Suprapubic skin (tissue), 4 donors: ENCODE measurements around the gene MYH11. TPM values are rescaled to one million over a fixed set of nuclear protein-coding genes. Genes with fewer than 3 reads are reported as not detected.

Experiments used
- DNase-seq, 2 donors: peaks; one replicate each; pipeline ENCODE4 v3.0.0-alpha.2; 2019; ENCODE audit warnings: low spot score in 2 of 2
- H3K27ac ChIP-seq: fragments of 200-600 bp; sonication (generic); one replicate; pipeline ENCODE4 v1.5.1; 2019
- H3K27me3 ChIP-seq: fragments of 200-600 bp; sonication (generic); one replicate; pipeline ENCODE4 v1.5.1; 2019
- H3K36me3 ChIP-seq: fragments of 200-600 bp; sonication (generic); one replicate; pipeline ENCODE4 v1.5.1; 2019
- H3K4me1 ChIP-seq: fragments of 200-600 bp; sonication (generic); one replicate; pipeline ENCODE4 v1.5.1; 2019
- H3K4me3 ChIP-seq: fragments of 200-600 bp; sonication (generic); one replicate; pipeline ENCODE4 v1.5.1; 2019; ENCODE audit warnings: mild to moderate bottlenecking
- H3K9me3 ChIP-seq: fragments of 200-600 bp; sonication (generic); one replicate; pipeline ENCODE4 v1.5.1; 2019
- EP300 ChIP-seq: sonication (generic); formaldehyde crosslinking; IDR thresholded peaks from one replicate; pipeline ENCODE4 v1.6.1; 2017; ENCODE audit warnings: antibody characterized with exemption
- POLR2A ChIP-seq, 2 donors: fragments of 450-650 bp; IDR thresholded peaks; one replicate each; pipeline ENCODE4 v1.6.1; 2017; ENCODE audit warnings: antibody characterized with exemption in 2 of 2, mild to moderate bottlenecking in 2 of 2, moderate library complexity in 2 of 2
- POLR2AphosphoS5 ChIP-seq, 3 donors: sonication (generic); formaldehyde crosslinking; IDR thresholded peaks; one replicate each; pipeline ENCODE4 v1.6.1; 2017; ENCODE audit warnings: antibody characterized with exemption in 3 of 3
- WGBS: methylation state at CpG from one replicate; pipeline ENCODE4 v1.1.5; 2018; 5-methylcytosine and 5-hydroxymethylcytosine counted together
- total RNA-seq, 4 donors: library from RNA; depleted of rRNA; stranded (reverse); fragments of >200 nt; gene quantifications; one replicate each; pipeline ENCODE4 v1.1.0, GENCODE V29; 2016
- TF ChIP-seq, protein P1 (sequence below), 2 donors: fragments of 200-600 bp in 1 of 2; fragments of 450-650 bp in 1 of 2; sonication (generic) in 1 of 2; IDR thresholded peaks; one replicate each; pipeline ENCODE4 v1.5.1; 2016 to 2019; ENCODE audit warnings: antibody characterized with exemption in 2 of 2, mild to moderate bottlenecking in 1 of 2, moderate library complexity in 1 of 2

Gene MYH11
- total RNA-seq, 4 donors from 2014 or later, result 24.2 to 54.8 (median 36.0) TPM

DNA sequence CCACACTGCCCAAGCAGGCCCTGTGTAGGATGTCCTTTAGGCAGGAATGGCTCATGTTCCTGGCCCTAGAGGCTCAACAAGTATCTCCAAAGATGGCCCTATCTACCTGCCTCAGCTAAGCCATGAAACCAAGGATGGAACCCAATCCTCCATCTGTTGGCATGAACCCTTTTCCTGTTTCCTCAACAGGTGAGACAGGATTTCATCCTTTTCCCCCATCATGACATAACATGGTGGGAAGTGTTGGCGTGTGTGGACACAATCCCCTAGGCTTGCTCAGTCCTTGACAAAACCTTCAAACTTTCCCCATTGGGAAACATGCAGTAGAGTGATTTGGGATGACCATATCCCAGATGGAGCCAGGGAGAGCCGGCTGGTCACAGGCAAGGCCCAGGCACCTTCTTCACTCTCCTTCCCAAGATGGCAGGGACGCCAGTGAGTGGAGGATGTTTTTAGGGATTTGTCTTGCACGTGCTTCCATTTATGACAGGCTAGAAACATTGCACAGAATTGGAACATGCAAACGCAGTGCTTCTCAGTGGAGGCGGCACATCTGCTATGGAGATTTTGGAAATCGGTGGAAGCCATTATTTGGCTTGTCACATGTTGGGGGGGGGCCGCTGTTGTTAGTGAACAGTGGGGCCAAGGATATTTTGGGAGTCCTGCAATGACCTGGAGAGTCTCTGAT lies 77.0 kb downstream of the MYH11 start:
- Histone ChIP-seq H3K36me3 (no peaks in the 10 kb centered on the region), H3K4me3 (no peak overlapping the region), H3K9me3 (no peaks in the 10 kb centered on the region), H3K4me1 (no peaks in the 10 kb centered on the region), H3K27me3 (no peaks in the 10 kb centered on the region), H3K27ac (no peak overlapping the region)
- TF ChIP-seq POLR2A (IDR thresholded peaks at IDR 0.05) (no peak), EP300 (no peak), POLR2AphosphoS5 (IDR thresholded peaks at IDR 0.05) (no peak)
- TF ChIP-seq, protein P1, sequence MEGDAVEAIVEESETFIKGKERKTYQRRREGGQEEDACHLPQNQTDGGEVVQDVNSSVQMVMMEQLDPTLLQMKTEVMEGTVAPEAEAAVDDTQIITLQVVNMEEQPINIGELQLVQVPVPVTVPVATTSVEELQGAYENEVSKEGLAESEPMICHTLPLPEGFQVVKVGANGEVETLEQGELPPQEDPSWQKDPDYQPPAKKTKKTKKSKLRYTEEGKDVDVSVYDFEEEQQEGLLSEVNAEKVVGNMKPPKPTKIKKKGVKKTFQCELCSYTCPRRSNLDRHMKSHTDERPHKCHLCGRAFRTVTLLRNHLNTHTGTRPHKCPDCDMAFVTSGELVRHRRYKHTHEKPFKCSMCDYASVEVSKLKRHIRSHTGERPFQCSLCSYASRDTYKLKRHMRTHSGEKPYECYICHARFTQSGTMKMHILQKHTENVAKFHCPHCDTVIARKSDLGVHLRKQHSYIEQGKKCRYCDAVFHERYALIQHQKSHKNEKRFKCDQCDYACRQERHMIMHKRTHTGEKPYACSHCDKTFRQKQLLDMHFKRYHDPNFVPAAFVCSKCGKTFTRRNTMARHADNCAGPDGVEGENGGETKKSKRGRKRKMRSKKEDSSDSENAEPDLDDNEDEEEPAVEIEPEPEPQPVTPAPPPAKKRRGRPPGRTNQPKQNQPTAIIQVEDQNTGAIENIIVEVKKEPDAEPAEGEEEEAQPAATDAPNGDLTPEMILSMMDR (IDR thresholded peaks at IDR 0.05), result no peak
- 93% methylated on average over 8 of the region's 8 CpGs for WGBS
- no peak for DNase-seq

DNA sequence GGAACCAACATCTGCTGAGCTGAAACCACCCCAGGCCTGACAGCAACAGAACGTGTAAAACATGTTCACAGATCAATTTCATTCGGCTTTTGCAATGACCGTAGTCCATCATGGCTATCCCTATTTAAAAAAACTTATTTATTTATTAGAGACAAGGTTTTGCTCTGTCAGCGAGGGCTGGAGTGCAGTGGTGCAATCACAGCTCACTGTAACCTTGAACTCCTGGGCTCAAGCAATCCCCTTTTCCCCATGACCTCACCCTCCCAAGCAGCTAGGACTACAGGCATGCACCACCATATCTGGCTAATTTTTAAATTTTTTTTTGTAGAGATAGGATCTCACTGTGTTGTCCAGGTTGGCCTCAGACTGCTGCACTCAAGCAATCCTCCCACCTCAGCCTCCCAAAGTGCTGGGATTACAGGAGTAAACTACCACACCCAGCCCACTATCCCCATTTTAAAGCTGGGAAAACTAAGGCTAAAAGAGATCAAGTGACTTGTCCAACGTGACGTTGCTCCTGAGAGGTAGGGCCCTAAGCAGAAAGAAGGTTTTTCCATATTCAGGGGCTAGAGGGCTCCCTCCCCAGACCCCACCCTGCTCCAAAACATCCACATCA lies 77.7 kb downstream of the MYH11 start:
- H3K36me3 ChIP-seq, result no peaks in the 10 kb centered on the region
- no peak for DNase-seq
- no peaks in the 10 kb centered on the region for H3K4me1 ChIP-seq
- no peaks in the 10 kb centered on the region for H3K9me3 ChIP-seq
- TF ChIP-seq POLR2A (IDR thresholded peaks at IDR 0.05), result no peak
- TF ChIP-seq, protein P1 (IDR thresholded peaks at IDR 0.05), result no peak
- TF ChIP-seq POLR2AphosphoS5 (IDR thresholded peaks at IDR 0.05), result no peak
- TF ChIP-seq EP300, result no peak
- 91% methylated on average over 6 of the region's 6 CpGs for WGBS
- H3K27me3 ChIP-seq, result no peaks in the 10 kb centered on the region
- H3K4me3 ChIP-seq, result no peak overlapping the region
- no peak overlapping the region for H3K27ac ChIP-seq

DNA sequence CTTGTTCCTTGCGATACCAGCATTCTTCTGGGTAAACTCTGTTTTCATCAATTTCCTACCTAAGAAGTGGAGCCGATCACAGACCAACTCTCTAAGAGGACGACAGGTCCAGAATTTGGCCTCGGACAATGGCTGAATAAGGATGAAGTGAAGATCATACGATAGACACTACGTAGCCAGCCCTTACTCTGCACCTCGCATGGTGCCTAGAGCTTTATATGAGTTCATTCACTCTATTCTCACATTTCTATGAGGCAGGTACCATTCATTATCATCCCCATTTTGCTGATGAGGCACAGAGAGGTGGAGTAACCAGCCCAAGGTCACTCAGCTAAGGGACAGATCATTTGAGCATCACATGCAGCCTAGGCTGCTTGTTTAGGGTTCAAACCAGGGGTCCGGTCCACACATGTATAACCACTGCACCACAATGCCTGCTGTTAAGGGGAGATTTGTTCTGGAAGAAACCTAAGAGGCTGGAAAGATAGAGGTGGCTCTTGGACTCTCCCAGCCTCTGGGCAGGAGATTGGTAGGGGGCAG lies 78.6 kb downstream of the MYH11 start:
- no peaks in the 10 kb centered on the region for H3K4me1 ChIP-seq
- no peak overlapping the region for H3K4me3 ChIP-seq
- no peaks in the 10 kb centered on the region for H3K9me3 ChIP-seq
- H3K36me3 ChIP-seq, result no peaks in the 10 kb centered on the region
- TF ChIP-seq, protein P1 (IDR thresholded peaks at IDR 0.05), result no peak
- TF ChIP-seq POLR2AphosphoS5 (IDR thresholded peaks at IDR 0.05) (no peak), POLR2A (IDR thresholded peaks at IDR 0.05) (no peak), EP300 (no peak)
- H3K27ac ChIP-seq, result no peak overlapping the region
- DNase-seq, result no peak
- no peaks in the 10 kb centered on the region for H3K27me3 ChIP-seq
- WGBS, result 83% methylated on average over 8 of the region's 8 CpGs

DNA sequence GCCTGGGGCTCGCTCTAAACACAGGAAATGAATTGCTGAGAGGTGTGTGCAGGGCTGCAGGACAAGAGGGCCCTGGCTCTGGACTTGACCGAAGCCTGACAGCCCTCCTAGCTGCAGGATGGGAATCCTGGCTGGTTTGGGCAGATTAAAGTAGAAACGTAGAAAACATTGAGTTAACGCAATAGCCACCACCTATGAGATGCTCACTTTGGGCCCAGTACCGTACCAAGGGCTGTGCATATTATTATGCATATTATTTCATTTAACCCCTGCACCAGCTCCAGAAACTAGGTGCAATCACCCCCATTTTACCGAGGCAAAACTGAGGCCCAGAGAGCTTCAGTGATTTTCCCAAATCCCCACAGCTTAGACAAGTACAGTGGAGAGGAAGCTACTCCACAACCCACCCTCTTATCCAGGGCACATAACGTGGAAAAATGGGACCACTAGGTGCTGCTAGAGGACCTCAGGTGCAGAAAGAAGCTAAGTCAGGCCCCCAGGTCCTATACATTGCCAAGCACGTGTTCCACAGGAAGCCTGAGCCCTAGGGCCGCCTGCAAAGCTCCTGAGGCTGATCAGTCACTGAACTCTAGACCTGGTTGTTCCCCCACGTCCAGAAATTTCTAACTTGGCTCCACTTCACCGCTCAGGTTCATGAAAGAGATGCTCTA lies 79.2 kb downstream of the MYH11 start:
- H3K4me1 ChIP-seq, result no peaks in the 10 kb centered on the region
- H3K9me3 ChIP-seq, result no peaks in the 10 kb centered on the region
- H3K36me3 ChIP-seq, result no peaks in the 10 kb centered on the region
- H3K27ac ChIP-seq, result no peak overlapping the region
- H3K27me3 ChIP-seq, result no peaks in the 10 kb centered on the region
- H3K4me3 ChIP-seq, result no peak overlapping the region
- DNase-seq, result no peak
- TF ChIP-seq EP300, result no peak
- TF ChIP-seq, protein P1 (IDR thresholded peaks at IDR 0.05), result no peak
- WGBS, result 58% methylated on average over 11 of the region's 11 CpGs

DNA sequence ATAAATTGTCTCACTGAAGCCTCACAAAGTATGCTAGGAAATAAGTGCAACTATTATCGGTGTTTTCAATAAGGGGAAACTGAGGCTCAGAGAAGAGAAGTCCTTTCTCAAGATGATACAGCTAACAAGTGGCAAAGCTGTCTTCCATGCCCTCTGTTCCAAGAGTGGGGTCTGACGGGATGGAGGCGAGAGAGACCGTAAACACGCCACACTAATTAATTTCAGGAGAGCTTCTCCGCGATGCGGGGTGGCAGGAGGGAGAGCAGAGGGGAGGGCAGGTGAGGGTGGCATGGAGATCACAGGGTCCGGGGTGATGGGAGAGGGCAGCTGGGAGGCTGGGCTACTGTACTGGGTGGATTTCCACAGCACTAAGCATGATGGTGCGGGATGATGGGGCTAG lies 80.3 kb downstream of the MYH11 start:
- Histone ChIP-seq H3K4me3 (no peak overlapping the region), H3K9me3 (no peaks in the 10 kb centered on the region), H3K27me3 (no peaks in the 10 kb centered on the region), H3K4me1 (no peaks in the 10 kb centered on the region), H3K36me3 (no peaks in the 10 kb centered on the region), H3K27ac (no peak overlapping the region)
- DNase-seq, result no peak
- 71% methylated on average over 10 of the region's 10 CpGs for WGBS
- TF ChIP-seq EP300 (no peak), POLR2A (IDR thresholded peaks at IDR 0.05) (no peak), POLR2AphosphoS5 (IDR thresholded peaks at IDR 0.05) (no peak)
- TF ChIP-seq, protein P1 (IDR thresholded peaks at IDR 0.05), result no peak
